Activated CD8-positive, alpha-beta memory T cell treated with anti-CD3 and anti-CD28 coated beads for 24 hours (primary cell): ENCODE data around the gene DPY19L2.
"Not testable (repeated sequence)": the region's sequence is repeated elsewhere in the genome, so short reads cannot be mapped to it uniquely, and the experiment has no call there.

Source experiments
- DNase-seq: peaks from one replicate; pipeline ENCODE4 v3.0.0-alpha.2; 2020

DPY19L2 gene

DNA sequence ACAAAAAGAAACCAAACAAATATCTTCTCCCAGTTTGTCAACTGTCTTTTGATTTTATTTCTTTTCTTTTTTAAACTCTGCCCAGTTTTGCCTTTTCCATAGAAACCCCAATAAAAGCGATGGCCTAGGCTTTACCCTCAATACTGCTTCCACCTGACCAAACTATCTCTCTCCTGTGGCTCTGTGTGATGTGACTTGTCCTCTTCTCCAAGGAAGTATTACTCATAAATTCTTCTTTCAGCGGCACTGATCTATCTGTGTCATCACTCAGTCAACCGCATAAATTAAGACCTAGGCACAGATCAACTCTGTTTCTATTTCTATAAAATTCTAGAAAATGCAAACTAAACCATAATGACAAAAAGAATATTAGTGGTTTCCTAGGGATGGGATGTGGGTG lies 9.8 kb downstream of the DPY19L2 start:
- DNase-seq: not testable (repeated sequence)

DNA sequence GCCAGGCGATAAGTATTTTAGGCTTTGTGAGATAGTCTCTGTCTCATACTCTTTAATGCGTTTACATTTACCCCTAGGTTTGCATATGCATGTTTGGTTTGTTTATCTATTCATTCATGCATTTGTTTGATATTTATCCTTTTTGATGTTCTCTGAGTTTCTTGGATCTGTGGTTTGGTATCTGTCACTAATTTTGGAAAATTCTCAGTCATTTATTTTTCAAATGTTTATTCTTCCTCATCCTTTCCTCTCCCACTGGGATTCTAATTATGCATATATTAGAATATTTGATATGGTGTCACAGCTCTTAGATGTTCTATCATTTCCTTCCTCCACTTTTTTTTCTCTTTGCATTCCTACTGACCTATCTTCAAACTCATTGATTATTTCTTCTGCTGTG lies 11.9 kb downstream of the DPY19L2 start:
- DNase-seq: not testable (repeated sequence)

DNA sequence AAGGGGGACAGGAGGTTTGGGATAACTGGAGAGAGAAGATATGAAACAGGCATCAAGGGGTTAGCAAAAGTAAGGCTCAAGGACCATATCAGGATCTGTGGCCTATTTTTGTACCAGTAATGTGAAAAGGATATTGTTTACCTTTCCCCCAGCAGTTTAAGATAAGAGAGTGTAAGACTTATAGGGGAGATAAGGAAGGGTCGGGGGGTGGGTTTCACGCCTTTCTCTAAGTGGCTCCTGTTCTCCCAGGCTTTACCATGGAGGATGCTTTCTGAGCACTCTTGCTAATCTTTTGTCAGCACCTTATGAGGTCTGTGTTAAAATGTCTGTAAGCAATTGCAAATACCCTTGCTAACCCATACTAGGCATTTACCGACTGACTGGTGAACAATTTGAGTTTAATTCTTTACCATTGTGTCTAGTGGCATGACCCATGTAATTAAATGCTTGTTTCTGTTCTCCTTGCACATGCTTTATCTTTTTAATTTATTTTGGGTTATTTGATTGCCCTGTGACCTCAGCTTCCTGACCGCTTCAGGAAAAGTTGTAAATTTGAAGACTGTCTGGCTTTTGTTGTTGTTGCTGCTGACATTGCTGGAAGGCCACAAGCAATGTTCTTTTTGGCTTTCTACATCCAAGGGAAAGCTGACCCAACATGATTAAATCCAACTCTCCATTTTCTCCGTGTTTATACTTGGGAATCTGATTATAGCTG lies 12.6 kb downstream of the DPY19L2 start:
- DNase-seq: not testable (repeated sequence)

DNA sequence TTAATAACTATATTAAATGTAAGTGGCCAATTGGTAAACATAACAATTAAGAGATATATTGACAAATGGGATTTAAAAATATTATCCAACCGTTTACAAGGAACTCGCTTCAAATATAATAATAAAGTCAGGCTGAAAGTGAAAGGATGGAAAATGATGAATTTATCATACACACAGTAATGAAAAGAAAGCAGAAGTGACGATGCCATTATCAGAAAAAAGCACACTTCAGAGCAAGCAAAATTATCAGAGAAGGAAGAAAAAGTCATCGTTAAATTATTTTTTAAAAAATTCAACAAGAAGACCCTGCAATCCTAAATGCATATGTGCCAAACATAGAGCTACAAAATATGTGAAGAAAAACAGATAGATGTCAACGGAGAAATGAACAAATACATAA lies 13.8 kb downstream of the DPY19L2 start:
- not testable (repeated sequence) for DNase-seq

DNA sequence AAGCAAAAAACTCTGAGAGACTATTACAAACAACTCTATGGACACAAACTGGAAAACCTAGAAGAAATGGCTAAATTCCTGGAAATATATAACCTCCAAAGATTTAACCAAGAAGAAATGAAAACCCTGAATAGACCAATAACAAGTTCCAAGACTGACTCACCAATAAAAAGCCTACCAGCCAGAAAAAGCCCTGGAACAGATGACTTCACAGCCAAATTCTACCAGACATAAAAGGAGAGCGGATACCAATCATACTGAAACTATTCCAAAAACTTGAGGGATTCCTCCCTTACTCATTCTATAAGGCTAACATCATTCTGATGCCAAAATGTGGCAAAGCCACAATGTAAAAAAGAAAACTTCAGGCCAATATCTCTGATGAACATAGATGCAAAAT lies 18.8 kb downstream of the DPY19L2 start:
- DNase-seq: not testable (repeated sequence)

DNA sequence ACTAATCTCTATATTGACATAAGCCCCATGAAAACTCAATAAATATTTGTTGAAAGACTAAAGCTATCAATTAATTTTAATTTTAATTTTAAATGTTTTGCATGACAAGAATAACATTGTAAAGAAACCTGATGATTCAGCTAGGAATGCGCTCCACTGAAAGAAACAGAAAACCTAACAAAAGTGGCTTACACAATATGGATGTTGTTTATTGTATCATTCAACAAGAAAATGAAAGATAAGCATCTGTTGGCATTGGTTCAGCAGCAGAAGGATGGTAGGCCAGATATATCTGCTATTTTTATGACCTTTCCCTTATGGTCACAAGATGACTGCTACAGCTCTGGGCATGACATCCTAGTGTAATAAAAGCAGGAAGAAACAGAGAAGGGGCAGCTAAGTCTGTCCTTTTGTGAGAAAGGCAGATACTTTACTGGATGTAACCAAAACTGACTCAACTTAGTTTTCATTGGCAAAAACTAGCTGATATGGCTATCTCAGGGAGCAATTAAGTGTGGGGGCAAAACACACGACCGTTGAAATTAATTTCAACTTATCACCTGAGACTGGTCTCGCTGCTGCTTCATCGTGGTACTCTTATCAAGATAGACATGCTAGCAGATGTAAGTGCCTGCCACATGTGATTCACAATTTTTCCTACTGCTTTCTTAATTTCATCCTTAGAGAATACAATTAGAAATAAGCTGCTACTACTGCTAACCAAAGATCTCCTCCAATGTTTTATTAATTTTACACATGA lies 24.7 kb downstream of the DPY19L2 start:
- DNase-seq: not testable (repeated sequence)

DNA sequence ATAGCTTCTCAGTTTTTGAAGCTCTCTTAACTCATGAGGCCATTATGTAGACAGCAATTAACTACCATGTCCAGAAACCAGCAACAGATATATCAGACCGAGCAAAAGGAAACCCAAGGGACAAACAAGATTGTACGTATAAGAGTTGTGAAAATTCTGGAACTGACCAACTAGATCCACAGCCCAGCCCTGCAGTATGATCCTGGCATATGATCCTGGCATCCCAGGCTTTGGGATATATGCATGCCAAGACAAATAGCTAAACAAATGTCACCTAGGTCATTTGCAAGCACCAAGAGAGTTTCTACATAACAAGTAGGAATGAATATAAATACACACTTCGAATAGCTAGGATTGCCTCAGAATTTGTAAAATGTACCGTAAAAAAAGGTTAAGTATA lies 44.0 kb downstream of the DPY19L2 start:
- DNase-seq: not testable (repeated sequence)

DNA sequence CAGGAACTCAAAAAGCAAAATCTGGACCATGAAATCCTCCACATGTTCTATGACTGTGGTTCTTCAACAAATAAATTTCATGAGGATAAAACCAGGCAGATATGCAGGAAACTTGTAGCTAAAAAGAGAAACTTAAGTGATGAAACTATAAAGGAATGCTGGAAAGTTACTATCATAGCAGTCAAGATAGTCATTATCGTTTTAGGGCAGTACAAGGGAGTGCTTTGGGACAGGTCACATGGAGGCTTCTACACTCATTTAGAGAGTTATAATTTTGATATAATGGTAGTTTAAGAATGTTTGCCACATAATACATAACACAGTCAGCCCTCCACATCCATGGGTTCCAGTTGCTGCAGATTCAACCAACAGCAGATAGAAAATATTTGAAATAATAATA lies 52.7 kb downstream of the DPY19L2 start:
- not testable (repeated sequence) for DNase-seq

DNA sequence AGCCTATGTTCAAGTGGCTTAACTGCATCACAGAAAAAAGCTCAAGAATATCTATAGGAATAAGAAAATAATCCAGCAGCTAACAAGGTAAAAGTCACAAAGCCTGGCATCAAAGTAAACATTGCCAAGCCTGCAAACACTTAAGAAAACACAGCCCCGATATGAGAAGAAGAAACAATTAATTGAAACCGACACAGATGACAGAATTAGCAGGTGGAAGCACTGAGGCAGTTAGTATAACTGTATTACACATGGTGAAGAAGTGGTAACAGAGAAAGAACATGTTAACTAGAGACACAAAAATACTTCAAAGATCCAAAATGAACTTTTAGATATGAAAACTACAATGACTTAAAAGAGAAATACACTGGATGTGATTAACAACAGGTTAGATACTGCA lies 57.0 kb downstream of the DPY19L2 start:
- DNase-seq: not testable (repeated sequence)

DNA sequence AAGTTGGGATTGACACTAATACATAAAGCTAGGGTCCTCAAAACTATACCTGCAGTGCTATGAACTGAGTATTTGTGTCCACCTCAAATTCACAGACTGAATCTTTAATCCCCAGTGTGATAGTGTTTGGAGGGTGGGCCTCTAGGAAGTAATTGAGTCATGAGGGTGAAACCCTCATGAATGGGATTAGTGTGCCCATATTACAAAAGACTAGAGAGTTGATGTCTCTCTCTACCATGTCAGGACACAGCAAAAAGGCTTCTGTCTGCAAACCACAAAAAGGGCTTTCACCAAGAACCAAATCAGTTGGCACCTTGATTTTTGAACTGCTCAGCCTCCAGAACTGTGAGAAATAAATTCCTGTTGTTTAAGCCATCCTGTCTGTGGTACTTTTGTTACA lies 59.0 kb downstream of the DPY19L2 start:
- DNase-seq: not testable (repeated sequence)

DNA sequence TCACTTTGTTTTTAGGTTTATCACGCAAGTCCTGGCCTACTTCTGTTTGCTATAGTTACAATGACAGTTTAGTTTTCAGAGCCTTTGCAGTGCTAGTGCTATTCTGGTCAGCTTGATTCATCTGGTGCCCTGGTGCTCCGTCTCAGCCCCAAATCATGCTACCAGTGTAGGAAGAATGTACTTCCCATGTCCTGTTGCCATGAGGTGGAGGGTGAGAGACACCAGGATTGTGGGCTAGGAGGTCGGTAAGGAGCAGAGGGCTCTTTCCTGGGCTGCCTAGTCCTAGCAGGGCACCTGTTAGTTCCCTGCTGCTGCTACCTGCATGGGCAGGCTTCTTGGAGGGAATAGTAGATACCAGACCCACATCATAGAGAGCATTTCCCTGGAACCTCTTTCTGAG lies 63.3 kb downstream of the DPY19L2 start:
- not testable (repeated sequence) for DNase-seq

DNA sequence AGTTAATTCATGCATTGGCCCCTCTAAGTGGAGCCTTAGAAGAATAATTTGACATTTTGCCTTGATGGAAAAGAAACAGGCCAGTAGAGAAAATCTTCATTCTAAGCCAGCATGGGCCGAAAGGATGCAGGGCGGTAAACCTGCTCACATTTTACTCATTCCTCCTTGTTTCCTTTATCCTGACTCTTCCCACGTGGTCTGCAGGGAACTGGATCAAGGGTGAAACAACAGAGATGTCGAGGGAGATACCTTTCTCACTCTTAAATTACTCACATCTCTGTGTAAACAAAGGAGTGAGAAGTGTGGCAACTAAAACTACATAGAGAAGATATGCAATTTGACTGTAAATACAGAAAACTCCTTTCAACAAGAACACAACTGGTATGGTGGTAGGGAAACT lies 73.5 kb downstream of the DPY19L2 start:
- not testable (repeated sequence) for DNase-seq

DNA sequence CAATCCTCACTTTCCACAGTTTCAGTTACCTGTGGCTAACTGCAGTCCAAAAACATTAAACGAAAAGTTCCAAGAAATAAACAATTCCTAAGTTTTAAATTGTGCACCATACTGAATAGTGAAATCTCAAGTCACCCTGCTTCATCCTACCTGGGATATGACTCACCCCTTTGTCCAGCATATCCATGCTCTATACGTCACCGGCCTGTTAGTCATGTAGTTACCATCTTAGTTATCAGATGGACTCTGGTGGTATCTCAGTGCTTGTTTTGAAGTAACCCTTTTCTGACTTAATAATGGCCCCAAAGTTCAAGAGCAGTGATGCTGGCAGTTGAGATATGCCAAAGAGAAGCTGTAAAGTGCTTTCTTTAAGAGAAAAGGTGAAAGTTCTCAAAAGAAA lies 83.9 kb downstream of the DPY19L2 start:
- not testable (repeated sequence) for DNase-seq

DNA sequence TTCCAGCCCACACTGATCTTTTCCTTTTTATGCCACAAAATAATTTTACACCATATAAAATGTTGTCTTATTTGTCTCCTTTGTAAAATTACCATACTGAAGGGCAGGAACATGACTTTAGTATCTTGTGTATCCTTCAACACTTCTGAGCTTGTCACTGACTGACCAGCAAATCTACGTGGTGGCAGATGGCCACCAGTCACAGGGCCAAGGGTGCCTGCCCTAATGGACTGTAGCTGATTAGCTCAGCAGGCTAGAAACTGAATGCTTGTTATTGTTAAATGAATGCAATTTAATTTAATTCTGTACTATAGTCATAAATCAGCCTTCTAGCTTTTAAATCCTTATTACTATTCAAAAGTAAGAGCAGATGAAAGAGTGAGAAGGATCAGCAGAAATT lies 85.0 kb downstream of the DPY19L2 start:
- DNase-seq: not testable (repeated sequence)

DNA sequence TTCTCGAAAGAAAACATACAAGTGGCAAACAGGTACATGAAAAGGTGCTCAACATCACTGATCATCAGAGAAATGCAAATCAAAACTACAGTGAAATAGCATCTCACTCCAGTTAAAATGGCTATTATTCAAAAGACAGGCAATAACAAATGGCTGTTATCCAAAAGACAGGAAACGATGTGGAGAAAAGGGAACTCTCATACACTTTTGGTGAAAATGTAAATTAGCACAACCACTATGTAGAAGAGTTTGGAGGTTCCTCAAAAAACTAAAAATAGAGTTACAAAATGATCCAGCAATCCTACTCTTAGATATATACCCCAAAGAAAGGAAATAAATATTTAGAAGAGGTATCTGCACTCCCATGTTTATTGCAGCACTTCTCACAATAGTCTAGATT lies 90.7 kb downstream of the DPY19L2 start:
- not testable (repeated sequence) for DNase-seq

DNA sequence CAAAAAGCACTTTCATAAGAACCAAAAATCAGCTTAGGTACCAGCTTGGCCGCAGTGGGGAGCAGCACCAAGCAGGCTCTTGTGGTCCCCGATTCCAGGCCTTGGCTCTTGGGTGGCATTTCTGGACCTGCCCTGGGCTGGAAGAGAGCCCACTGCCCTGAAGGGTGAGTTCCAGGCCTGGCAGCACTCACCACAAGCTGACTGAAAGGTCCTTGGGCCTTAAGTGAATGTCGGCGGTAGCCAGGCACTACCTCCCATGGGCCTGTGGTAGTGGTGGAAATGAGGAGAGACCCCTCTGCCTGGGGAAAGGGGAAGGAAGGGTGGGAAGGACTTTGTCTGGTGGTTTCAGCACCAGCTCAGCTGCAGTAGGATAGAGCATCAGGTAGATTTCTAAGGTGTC lies 96.3 kb downstream of the DPY19L2 start:
- DNase-seq: not testable (repeated sequence)

DNA sequence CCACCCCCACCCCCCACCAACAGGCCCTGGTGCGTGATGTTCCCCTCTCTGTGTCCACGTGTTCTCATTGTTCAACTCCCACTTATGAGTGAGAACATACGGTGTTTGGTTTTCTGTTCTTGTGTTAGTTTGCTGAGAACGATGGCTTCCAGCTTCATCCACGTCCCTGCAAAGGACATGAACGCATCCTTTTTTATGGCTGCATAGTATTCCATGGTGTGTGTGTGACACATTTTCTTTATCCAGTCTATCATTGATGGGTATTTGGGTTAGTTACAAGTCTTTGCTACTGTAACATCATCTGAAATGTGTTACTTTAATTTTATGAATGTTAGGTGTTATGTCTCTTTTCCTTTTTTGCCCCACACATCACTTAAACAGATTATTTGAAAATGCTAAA lies 109.8 kb downstream of the DPY19L2 start:
- DNase-seq: not testable (repeated sequence)

DNA sequence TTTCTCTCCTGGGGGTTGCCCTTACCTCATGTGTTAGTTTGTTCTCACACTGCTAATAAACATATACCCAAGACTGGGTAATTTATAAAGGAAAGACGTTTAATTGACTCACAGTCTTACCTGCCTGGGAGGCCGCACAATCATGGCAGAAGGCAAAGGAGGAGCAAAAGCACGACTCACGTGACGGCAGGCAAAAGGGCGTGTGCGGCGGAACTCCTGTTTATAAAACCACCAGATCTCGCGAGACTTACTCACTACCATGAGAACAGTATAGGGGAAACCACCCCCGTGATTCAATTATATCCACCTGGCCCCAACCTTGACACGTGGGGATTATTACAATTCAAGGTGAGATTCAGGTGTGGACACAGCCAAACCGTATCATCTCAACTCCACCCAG lies 116.9 kb downstream of the DPY19L2 start:
- DNase-seq: not testable (repeated sequence)

DNA sequence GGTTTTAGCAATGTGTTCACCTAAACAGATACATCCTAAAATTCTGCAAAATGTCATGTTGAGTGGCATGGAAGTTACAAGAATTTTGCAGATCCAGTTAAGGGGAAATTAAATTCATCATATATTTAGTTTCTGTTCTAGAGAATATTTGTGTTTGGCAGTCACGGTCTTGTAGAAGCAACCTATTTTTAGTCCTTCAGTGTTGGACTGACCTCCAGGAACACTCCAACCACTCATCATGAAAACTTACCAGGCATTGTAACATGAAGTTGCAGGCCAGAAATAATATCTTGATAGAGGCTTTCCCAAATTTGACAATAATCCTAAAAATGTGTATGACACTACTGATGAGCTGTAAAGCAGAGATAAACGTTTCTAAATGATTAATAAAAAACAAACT lies 119.3 kb downstream of the DPY19L2 start:
- not testable (repeated sequence) for DNase-seq

DNA sequence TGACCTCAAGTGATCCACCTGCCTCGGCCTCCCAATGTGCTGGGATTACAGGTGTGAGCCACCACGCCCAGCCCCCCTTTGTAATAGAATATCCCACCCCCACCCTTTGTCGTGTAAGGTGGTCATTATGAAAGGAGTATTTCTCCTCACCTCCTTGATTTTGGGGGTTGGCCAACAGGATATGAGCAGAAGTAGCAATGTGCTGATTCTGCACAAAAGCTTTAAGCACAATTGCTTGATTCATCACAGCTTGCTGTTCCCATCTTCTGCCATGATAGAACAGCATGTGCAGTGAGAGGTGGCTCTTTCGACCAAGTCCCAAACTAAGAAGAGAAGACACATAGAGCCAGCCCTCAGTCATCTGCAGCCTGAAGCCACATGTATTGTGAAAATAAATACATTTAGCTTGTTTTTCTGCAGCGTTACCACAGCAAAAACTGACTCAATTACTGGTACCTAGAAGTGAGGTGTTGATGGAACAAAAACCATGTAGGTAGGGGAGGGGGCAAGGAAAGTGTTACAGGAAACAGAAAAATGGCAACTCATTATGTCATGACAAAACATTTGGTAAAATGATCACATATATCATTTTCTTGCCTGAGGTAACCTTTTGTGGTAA lies 122.9 kb downstream of the DPY19L2 start:
- not testable (repeated sequence) for DNase-seq

DNA sequence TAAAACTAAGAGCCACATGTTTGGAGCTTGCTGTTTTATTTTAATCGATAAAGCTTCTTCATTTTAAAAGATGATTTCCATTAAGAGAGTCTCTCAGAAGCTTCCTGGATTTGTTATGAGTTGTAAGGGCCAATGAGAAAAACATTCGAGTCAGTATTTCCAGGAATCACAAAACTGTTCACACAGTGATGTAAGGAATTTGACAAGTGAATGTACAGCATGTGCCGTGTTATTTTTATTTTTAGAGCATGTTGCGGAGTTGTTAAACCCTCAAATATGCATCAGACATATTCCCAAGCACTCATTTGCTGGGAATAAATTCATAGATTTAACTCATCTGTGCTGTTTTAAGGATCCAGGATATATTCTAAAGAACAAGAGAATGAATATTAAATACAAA lies 129.6 kb downstream of the DPY19L2 start:
- DNase-seq: not testable (repeated sequence)

DNA sequence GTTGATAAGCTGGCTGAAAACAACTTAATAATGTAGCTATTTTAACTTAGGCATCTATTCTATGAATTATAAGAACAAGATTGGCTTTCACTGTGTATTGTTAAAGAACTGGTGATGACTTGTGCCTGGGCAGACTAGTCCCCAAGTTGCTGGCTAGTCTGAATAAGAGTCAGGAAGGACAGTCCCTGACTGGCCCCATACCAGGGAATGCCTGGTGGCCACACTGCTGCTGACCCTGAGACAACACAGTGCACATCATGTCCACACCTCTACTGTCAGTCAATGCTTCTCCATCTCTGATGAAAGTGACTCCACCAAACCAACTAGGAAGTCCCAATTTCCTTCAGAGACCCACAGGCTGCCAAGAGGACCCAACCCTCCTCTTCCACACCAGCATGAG lies 130.5 kb downstream of the DPY19L2 start:
- DNase-seq: not testable (repeated sequence)

DNA sequence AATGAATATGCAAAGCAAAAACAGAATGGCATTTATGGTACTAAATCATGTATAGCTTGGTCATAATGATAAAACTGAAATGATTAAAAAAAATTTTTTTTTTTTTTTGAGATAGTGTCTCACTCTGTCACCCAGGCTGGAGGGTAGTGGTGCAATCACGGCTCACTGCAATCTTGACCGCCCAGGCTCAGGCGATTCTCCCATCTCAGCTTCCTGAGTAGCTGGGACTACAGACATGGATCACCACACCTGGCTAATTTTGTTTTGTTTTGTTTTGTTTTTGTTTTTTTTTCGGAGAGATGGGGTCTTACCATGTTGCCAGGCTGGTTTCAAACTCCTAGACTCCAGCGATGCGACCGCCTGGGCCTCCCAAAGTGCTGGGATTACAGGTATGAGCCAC lies 138.7 kb downstream of the DPY19L2 start:
- DNase-seq: not testable (repeated sequence)

DNA sequence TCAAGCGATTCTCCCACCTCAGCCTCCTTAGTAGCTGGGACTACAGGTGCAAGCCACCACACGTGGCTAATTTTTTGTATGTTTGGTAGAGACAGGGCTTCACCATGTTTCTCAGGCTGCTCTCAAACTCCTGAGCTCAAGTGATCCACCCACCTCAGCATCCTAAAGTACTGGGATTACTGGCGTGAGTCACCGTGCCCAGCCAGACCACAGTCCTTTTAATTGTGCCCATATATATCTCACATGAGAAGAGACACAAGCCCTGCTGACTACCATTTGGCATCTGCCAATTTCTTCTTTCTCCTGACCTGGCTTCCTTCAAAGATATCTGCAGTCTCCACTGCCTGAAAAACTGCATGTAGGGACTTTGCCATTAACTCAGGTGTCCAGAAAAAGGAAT lies 142.5 kb downstream of the DPY19L2 start:
- DNase-seq: no peak
